Endothelial cell (in vitro differentiated cells): ENCODE measurements around the gene BCDIN3D. TPM values are rescaled to one million over a fixed set of nuclear protein-coding genes. Genes with fewer than 3 reads are reported as not detected.
"Not testable (repeated sequence)": the region's sequence is repeated elsewhere in the genome, so short reads cannot be mapped to it uniquely, and the experiment has no call there.

Source experiments
- DNase-seq: peaks from one replicate; pipeline ENCODE4 v3.0.0; 2021; ENCODE audit warnings: low spot score
- H3K27ac Mint-ChIP-seq: one replicate; pipeline ENCODE4 v1.8.0; 2021; ENCODE audit warnings: mixed read lengths, inconsistent platforms; ENCODE audit not compliant: unreplicated experiment
- H3K27me3 Mint-ChIP-seq: one replicate; pipeline ENCODE4 v1.8.0; 2021; ENCODE audit warnings: mild to moderate bottlenecking, moderate library complexity, mixed read lengths, inconsistent platforms; ENCODE audit not compliant: unreplicated experiment
- H3K36me3 Mint-ChIP-seq: one replicate; pipeline ENCODE4 v1.8.0; 2021; ENCODE audit warnings: mild to moderate bottlenecking, low read depth, mixed read lengths, inconsistent platforms; ENCODE audit not compliant: unreplicated experiment
- H3K4me1 Mint-ChIP-seq: one replicate; pipeline ENCODE4 v1.8.0; 2021; ENCODE audit warnings: mild to moderate bottlenecking, mixed read lengths, inconsistent platforms; ENCODE audit not compliant: unreplicated experiment
- H3K4me3 Mint-ChIP-seq: one replicate; pipeline ENCODE4 v1.8.0; 2021; ENCODE audit warnings: mild to moderate bottlenecking, mixed read lengths, inconsistent platforms; ENCODE audit not compliant: unreplicated experiment
- H3K9me3 Mint-ChIP-seq: one replicate; pipeline ENCODE4 v1.8.0; 2021; ENCODE audit warnings: mixed read lengths, inconsistent platforms; ENCODE audit not compliant: unreplicated experiment
- total RNA-seq: library from RNA; stranded (reverse); fragmentation: NEBNext Ultra II Directional; extraction: Animal tissue kit (Norgen Biotek cat#: 25700); gene quantifications from one replicate; pipeline ENCODE4 v1.2.1, GENCODE V29; 2021; ENCODE audit not compliant: unreplicated experiment
- TF ChIP-seq, protein P1 (sequence below): fragments of 200-600 bp; sonication (generic); IDR thresholded peaks from one replicate; pipeline ENCODE4 v1.5.0; 2021; ENCODE audit warnings: antibody characterized with exemption; ENCODE audit not compliant: unreplicated experiment

BCDIN3D gene
- total RNA-seq, 1 donor from 2014 or later = 2.6 TPM

DNA sequence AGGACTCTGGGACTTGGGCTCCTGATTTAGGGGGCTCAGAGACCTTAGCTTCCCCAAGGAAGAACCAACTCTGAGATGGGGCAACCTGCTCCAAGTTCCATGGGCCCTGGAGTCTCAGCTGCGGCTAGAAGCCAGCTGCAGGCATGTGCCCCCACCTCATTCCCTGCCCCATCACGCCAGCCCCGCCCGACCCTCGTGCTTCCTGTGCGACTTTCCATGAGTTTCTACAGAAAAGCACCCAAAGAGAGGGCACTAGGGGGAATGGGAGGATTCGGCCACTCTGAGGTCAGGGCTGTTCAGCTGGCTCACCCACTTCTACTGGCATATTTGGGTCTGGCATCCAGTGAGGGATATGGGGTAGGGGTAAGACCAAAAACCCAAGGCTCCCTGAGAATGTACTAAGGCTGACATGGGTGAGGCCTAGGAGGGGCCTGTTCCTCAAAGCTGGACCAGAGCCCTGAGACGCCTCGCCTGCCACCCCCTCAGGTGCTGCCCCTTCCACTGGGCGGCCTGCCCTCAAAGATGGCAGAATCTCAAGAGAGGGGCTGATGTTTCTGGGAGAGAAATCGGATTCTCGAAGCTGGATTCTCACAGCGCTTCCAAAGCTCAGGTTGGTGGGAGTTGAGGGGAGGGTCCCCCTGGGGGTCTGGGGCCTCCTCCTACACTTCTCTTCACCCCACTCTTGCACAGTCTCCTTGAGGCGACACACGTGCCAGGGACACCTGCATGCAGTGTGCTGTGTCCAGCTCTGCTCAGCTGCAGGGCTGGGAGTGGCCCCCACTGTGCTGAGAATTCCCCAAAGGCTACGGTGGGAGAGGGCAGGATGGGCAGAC, 38.7 kb upstream of the BCDIN3D start:
- no peaks in the 10 kb centered on the region for H3K9me3 Mint-ChIP-seq
- no peak overlapping the region for H3K27ac Mint-ChIP-seq
- H3K27me3 Mint-ChIP-seq = peaks cover 17% of the 10 kb centered on the region
- no peak overlapping the region for H3K4me3 Mint-ChIP-seq
- H3K4me1 Mint-ChIP-seq = peaks cover 9% of the 10 kb centered on the region
- TF ChIP-seq, protein P1, sequence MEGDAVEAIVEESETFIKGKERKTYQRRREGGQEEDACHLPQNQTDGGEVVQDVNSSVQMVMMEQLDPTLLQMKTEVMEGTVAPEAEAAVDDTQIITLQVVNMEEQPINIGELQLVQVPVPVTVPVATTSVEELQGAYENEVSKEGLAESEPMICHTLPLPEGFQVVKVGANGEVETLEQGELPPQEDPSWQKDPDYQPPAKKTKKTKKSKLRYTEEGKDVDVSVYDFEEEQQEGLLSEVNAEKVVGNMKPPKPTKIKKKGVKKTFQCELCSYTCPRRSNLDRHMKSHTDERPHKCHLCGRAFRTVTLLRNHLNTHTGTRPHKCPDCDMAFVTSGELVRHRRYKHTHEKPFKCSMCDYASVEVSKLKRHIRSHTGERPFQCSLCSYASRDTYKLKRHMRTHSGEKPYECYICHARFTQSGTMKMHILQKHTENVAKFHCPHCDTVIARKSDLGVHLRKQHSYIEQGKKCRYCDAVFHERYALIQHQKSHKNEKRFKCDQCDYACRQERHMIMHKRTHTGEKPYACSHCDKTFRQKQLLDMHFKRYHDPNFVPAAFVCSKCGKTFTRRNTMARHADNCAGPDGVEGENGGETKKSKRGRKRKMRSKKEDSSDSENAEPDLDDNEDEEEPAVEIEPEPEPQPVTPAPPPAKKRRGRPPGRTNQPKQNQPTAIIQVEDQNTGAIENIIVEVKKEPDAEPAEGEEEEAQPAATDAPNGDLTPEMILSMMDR = no peak
- no peak for DNase-seq
- no peaks in the 10 kb centered on the region for H3K36me3 Mint-ChIP-seq

DNA sequence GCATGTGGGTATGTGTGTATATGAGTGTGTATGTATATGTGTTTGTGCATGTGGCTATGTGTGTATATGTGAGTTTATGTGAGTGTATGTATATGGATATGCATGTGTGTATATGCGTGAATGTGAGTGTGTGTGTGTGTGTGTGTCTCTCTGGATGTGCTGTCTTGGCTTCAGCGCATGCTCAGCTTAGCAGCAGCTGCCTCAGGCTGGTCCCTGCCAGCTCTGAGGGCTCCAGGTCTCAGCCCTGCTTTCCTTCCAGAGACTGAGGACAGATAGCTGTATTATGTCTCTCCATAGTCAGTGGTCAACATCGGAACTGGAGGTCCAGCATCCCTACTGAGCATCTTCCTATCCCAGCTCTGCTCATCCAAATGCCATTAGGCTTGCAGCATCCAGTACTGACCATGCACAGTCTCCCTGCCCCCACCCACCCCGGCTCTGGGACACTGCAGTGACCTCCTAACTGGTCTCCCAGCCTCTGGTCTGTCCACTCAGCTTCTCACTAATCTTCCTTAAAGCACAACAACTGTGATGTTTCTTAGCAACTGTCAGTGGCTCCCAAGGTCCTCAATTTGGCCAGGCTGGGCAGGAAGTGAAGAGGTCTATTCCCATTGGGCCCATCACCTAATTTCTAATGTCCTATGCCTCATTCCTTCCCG, 38.0 kb upstream of the BCDIN3D start:
- DNase-seq = no peak
- no peaks in the 10 kb centered on the region for H3K36me3 Mint-ChIP-seq
- H3K27ac Mint-ChIP-seq = no peak overlapping the region
- H3K4me1 Mint-ChIP-seq = peaks cover 9% of the 10 kb centered on the region
- H3K4me3 Mint-ChIP-seq = no peak overlapping the region
- TF ChIP-seq, protein P1 = no peak
- H3K27me3 Mint-ChIP-seq = peaks cover 17% of the 10 kb centered on the region
- no peaks in the 10 kb centered on the region for H3K9me3 Mint-ChIP-seq

GRCh38 chr12:49879065-49879464, 36.2 kb upstream of the BCDIN3D start:
- DNase-seq, H3K36me3 Mint-ChIP-seq, H3K27ac Mint-ChIP-seq, H3K4me3 Mint-ChIP-seq, H3K9me3 Mint-ChIP-seq, H3K4me1 Mint-ChIP-seq: not testable (repeated sequence)
- H3K27me3 Mint-ChIP-seq = peaks cover 17% of the 10 kb centered on the region

DNA sequence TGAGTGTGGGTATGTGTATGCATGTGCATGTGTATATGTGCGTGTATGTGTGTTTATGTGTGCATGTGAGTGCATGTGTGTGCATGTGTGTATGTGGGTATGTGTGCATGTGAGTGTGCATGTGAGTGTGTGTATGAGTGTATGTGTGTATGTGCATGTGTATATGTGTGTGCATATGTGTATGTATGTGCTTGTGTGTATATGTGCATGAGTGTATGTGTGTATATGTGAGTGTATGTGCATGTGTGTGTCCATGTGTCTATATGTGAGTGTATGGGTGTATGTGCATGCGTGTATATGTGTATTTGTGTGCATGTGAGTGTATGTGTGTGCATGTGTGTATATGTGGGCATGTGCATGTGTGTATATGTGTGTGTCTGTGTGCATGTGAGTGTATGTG, 35.1 kb upstream of the BCDIN3D start:
- Mint-ChIP-seq H3K27me3 (peaks cover 14% of the 10 kb centered on the region), H3K4me1 (no peaks in the 10 kb centered on the region), H3K27ac (no peak overlapping the region), H3K36me3 (no peaks in the 10 kb centered on the region), H3K4me3 (no peak overlapping the region), H3K9me3 (no peaks in the 10 kb centered on the region)
- TF ChIP-seq, protein P1 = no peak
- no peak for DNase-seq

DNA sequence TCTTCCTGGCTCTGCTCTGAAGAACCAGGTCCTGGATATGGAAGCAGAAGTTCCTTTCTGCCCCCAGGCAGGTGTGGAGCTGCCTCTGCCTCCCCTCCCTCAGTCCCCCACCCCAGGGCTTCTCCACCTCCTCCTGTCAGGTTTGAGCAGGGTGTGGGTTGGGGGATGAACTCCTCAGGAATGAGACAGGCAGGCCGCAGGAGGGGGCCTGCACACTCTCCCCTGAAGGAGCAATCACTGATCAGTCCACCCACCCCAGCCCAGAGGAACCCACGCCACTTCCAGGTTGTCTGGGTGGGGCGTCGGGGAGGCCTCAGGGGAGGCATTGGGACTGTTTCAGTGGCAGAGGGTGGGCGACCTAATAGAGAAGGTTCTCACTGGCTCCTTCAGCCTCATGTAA, 34.2 kb upstream of the BCDIN3D start:
- H3K27me3 Mint-ChIP-seq = peaks cover 9% of the 10 kb centered on the region
- TF ChIP-seq, protein P1 = no peak
- no peak overlapping the region for H3K27ac Mint-ChIP-seq
- H3K36me3 Mint-ChIP-seq = no peaks in the 10 kb centered on the region
- H3K4me3 Mint-ChIP-seq = no peak overlapping the region
- H3K9me3 Mint-ChIP-seq = no peaks in the 10 kb centered on the region
- no peaks in the 10 kb centered on the region for H3K4me1 Mint-ChIP-seq
- DNase-seq = no peak
